DMS153 treated with DMSO at 0.1 percent for 48 hours (cell line): Measurements from ENCODE around the gene ZNF528.

Experiments used
- DNase-seq: peaks from one replicate; lab custom pipeline; 2025; ENCODE audit not compliant: unreplicated experiment; lab: John Stamatoyannopoulos, UW

ZNF528 gene

DNA sequence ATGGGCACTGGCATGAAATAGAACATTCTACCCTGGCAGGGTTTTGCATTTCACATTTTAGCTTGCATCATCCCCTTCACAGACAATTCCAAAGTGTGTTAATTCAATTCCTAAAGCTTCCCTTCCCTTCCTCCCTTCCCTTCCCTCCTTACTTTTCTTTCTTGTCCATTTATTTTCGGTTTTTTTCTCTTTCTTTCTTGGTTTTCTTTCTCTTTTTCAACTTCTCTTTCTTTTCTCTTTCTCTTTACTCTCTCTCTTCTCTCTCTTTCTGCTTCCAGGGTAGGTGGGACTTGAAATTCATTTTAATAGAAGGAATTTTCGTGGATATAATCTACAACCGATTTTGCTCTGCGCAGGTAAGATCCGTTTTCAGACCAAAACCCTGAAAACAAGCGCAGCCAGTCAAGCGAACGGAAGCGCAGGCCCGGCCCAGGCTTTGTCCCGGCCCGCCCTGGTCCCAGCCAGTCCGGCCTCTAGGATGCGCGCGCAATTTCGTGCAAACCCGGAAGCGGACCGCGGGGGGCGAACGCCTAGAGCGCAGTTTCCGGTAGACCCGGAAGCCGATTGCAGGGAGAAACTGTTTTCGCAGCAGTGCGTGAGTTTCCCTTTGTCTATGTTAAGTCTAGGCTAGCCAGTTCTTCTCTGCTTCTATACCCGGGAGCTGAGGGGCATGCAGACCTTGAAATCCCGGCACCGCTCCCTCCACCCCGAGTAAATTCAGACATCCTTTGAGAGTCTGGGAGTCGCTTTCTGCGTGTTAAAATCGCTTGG is at the start of gene ZNF528:
Gene ZNF528 (plus strand): TSS at position 540 of the 771 bp plus-strand sequence. CDS start 4,165 bp downstream, outside the sequence.
- DNase-seq, result peak; percentile 30

DNA sequence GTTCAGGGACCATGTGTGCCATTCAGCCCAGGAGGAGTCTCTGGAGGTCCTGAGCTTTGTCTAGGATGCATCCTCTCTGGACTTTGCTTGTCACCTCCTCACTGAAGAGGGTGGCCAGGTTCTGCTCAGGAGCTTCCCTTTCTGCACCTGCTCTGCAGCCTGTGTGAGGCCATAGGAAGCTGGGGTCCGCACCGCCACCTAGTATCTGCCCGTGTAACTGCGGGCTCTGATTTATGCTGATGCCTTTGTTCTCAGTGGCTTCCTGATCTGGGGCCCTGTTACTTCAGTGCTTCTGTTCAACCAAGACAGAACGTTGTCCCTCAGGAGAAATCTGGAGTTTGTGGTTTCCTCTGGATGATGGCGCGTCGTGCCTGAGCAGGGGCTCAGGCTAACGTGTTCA is 46.1 kb upstream of the ZNF528 start:
- no peak for DNase-seq

DNA sequence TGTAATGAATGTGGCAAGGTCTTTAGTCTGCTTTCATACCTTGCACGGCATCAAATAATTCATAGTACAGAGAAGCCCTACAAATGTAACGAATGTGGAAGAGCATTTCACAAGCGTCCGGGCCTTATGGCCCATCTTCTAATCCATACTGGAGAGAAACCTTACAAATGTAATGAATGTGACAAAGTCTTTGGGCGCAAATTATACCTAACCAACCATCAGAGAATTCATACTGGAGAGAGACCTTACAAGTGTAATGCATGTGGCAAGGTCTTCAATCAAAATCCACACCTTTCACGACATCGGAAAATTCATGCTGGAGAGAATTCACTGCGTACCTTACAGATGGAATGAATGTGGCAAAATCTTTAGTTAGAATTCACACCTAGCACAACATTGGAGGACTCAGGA is 31.2 kb upstream of the ZNF528 start:
- no peak for DNase-seq

DNA sequence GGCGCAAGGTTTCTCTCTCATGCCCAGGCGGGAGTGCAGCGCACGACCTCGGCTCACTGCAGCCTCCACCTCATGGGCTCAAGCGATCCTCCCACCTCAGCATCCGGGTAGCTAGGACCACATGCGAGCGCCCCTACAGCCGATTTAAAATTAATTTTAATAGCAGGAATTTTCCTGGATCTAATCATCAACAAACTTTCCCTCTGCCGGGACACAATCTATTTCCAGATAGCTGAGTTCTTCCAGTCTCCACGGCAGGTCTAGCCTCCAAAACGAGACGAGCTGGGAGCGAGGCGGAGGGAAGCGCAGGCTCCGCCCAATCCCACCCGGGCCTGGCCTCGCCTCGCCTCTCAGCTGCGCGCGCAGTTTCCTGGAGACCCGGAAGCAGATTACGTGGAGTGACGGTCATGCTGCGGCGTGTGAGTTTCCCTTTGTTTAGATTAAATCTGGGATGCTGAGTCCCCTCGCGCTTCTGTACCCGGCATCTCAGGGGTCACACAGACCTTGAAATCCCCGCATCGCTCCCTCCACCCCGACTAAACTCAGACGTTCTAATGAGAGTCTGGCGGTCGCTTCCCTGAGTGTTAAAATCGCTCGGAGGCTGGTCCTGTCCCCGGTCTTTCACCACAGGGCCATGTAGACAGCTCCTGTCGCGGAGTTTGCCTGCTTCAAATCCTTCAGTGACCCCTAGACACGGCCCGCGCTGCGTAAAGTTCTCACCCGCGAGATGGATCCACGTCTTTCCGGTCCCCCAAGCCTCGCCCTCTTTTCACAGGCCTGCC is 27.9 kb upstream of the ZNF528 start, which contains the start of gene ZNF880:
Gene ZNF880 (plus strand): TSS at position 365 of the 782 bp plus-strand sequence. CDS start 43 bp downstream, at position 408.
- DNase-seq, result peak; percentile 22

DNA sequence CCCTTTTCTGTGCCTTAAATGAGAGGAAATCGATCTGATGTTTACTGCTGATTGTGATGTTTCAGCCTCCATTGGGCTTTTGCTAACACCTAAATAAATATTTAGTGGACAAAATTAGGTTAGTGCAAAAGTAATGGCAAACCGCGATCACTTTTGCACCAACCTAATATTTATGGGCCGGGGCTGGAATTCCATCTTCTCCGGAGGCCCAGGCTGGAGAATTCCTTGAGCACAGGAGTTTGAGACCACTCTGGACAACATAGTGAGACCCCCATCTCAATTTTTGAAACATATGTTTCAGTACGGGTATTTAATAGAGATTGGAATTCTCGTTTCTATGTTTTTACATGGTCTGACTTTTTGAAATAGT is 27.3 kb upstream of the ZNF528 start:
- no peak for DNase-seq

DNA sequence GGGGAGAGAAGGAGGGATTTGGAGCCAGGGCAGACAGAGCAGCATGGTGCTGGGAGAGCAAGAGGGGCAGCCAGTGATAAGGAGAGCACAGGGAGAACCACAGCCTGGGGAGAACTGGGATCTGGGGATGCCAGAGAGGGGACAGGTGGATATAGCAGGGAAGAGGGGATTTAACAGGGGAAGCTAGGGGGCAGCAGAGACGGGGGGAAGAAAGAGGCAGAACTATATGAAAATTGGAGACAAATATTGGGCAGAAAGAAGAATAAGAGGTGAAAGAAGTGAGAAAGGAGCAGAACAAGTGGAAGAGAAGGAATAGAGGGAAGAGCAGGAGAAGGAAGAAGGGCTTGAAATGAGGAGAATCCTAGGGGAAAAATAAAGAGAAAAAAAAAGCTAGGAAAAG is 6.5 kb upstream of the ZNF528 start:
- no peak for DNase-seq

DNA sequence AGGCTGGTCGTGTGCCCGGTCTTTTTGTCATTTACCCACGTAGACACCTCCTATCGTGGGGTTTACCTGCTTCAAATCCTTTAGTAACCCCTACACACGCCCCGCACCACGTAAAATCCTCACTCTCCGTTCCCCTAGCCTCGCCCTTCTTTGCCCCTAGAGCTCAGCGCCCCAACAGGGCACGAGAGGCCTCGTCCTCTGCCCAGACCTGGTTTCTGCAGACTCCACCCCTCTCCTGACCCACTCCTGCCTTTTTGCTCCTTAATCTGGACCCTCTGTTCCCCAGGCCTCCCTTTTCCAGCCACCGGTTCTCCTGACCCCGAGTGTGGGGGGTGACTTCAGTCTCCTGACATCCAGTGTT is 412 bp downstream of the ZNF528 start:
- DNase-seq, result no peak

DNA sequence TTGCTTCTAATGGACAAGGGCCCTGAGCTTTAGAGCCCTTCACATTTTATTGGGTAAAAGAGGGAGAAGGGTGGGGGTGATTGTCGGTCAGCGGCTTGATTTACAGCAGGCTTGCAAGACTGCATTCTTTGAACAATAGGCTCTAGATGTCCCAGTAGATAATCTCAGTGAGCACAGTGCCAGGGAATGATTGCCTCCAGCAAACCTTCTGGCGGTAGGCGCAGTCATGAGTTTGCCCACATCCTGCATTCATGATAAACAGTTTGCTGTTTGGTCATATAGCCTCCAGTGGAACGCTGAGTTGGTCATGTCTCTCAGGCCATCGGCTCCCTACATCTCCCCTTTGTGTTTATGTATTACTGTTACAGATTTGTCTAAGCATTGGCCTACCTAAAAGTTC is 12.6 kb downstream of the ZNF528 start:
- DNase-seq, result no peak

DNA sequence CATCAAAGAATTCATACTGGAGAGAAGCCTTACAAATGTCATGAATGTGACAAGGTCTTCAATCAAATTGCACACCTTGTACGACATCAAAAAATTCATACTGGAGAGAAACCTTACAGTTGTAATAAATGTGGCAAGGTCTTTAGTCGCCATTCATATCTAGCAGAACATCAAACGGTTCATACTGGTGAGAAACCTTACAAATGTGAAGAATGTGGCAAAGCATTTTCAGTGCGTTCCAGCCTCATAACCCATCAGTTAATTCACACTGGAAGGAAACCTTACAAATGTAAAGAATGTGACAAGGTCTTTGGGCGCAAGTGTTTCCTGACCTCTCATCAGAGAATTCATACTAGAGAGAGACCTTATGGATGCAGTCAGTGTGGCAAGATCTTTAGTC is 18.1 kb downstream of the ZNF528 start:
- DNase-seq, result no peak

DNA sequence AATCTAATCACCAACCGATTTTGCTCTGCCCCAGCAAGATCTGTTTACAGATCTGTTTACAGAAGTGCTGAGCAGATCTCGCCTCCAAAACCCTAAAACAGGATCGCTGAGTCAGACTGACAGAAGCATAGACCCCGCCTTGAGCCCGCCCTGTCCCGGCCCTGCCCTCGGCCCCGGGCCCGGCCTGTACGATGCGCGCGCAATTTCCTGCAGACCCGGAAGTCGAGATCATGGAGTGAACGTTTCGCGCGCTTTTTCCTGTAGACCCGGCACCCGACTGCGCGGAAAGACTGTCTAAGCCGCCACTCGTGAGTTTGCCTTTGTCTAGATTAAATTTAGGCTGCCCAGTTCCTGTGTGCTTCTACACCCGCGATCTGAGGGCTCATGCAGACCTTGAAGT is 31.3 kb downstream of the ZNF528 start, which contains the start of gene ZNF534:
Gene ZNF534 (plus strand): TSS at position 212 of the 400 bp plus-strand sequence. CDS start 2,327 bp downstream, outside the sequence.
- no peak for DNase-seq

DNA sequence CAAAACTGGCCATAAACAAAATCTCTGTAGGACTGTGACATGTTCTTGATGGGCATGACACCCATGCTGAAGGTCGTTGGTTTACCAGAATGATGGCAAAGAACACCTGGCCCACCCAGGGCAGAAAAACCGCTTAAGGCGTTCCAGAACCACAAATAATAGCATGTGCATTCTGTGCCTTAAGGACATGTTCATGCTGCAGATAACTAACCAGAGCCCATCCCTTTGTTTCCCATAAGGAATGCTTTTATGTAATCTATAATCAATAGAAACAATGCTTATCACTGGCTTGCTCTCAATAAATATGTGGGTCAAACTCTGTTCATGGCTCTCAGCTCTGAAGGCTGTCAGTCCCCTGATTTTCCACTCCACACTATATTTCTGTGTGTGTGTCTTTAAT is 44.5 kb downstream of the ZNF528 start:
- DNase-seq, result no peak

DNA sequence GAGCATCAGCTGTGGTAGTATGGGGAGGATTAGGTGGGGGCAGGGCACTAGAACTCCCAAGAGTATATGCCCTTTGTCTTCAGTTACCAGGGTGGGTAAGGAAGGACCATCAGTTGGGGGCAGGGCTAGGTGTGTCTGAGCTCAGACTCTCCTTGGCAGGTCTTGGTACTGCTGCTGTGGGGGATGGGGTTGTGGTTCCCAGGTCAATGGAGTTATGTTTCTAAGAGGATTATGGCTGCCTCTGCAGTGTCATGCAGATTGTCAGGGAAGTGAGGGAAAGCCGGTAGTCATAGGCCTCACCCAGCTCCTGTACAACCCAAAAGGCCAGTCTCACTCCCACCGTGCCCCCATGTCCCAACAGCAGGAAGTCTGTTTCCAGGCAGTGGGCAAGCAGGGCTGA is 46.9 kb downstream of the ZNF528 start:
- DNase-seq, result no peak

DNA sequence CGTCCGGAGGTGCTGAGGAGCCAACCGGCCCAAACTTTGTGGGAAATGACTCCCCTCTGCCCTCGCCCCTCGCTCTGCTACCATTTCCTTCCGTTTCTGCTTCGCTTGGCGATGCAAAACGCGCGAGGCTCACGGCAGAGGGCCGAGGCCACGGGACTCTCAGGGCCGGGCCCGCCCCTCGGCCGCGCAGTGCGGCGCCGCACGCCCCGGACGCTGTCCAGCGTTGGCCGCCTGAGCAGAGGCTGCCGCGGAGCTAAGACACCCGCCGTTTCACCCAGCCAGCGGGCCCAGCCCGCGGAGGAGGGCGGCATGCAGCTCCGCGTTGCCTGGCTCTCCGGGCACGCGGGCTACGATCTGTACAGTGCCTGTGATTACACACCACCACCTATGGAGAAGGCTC is 53.6 kb downstream of the ZNF528 start:
- DNase-seq, result no peak

DNA sequence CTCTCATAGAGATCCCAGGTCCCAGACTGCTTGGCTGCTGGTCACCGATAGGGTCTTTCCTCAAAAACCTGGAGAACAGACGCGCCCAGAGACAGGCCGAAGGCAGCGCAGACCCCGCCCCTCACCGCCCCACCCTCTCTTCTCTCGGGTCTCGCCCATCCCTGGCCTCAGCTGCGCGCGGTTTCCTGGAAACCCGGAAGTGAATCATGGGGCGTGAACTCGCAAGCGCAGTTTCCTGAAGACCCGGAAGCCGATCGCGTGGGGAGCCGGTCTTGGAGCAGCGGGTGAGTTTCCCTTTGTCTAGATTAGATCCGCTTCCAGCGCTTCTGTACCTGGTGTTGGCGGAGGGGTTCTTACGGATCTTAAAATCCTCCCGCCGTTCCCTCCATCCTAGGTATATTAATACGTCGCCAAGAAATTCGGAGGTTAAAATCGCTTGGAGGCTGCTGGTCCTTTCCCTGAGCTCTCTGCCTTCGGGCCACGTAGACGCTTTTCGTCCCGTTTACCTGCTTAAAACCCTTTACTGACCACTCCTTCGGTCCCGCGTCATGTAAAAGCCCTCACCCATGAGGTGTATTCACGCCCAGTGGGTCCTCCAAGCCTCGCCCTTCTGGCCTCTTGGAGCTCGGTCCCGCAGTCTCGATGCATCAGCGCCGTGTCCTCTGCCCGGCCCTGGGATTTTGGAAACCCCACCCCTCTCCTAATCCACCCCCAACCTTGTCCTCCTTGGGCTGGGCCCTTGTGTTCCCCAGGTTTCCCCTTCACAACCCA is 55.9 kb downstream of the ZNF528 start, which contains the start of gene ZNF578:
Gene ZNF578 (plus strand): TSS at position 230 of the 771 bp plus-strand sequence. CDS start 48,293 bp downstream, outside the sequence.
- no peak for DNase-seq

DNA sequence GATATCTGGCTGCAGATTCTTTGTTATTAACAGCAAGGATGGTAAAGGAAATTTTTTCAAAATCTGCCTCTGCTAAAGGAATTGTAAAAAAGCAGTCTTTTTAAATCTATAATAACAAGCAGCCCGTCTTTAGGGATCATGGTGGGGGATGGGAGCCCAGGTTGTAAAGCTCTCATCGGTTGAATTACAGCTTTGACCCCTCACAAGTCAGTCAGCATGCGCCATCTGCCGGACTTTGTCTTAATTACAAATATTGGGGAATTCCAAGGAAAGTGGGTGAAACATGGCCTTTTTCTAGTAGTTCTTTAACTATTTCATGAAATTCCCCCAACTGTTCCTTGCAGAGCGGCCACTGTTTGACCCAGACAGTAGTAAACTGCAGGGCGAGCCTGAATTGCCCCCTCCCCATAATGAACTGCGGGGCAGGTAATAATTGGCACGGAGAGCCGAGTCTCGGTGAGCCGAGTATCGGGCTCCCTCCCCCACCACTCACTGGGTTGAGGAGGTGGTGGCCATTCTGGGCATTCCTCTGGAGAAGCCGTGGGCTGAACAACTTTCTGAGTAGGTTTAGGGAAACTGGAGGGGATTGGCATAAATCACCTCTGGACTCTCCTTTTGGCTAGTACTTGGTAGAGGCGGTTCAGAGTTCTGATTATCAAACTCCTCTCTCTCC is 67.3 kb downstream of the ZNF528 start:
- DNase-seq, result no peak
